LNCAP (cell line): ENCODE measurements around the gene NOL4L.

Experiments
- CTCF ChIP-seq: fragments of 450-650 bp; IDR thresholded peaks from 2 replicates; pipeline ENCODE4 v1.5.1; 2017; ENCODE audit warnings: mild to moderate bottlenecking

The NOL4L gene

GRCh38 chr20:32535953-32536823 lies 48.9 kb downstream of the NOL4L start:
- TF ChIP-seq CTCF: no peak

DNA sequence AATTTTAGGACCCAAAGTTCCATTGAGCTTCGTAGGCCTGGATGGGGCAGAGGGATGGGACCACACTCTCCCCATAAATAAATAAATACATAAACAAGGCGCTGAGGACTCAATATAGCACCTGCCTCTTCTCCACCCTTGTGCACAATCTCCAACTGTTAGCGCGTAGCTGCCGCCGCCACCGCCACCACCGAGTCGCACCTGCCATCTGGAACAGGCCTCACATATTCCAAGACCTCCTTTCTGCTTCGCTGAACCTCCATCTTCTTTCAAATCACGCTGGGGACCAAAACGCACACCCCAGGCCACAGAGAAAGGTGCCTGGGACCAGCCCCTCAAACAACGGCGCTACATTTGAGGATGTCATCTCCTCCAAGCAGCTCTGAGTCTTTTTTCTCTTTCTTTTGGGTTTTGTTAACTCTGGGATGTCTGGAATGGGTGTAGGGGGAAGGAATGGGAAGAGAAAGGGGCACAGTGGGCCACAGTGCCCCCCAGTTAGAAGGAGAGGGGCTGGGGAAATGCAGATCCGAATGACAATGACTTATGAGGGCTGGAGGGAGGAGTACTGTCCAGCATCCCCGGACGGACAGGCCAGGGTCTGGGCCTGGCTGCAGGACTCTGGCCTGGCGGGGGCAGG lies 49.7 kb downstream of the NOL4L start:
- TF ChIP-seq CTCF: no peak

DNA sequence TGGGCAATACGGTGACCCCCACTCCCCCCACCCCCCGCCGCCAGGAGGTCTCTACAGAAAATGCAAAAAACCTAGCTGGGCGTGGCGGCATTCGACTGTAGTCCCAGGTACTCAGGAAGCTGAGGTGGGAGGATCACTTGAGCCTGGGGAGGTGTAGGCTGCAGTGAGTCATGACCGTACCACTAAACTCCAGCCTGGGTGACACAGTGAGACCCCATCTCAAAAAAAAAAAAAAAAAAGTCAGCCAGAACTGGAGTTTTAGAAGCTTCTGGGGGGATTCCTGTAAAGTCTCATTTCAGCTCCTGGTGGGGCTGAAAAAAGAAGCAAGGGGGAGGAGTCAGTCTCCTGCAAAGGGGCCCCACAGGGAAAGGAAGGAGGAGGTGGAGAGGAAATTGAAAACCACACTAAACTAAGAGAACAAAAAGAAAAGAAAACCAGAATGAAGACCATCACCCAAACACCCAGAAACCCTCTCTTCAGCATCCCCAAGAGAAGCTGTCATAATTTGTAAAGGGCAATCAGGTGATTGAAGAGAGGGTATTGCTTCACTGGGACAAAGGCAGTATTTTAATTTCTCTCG lies 50.4 kb downstream of the NOL4L start:
- no peak for TF ChIP-seq CTCF

DNA sequence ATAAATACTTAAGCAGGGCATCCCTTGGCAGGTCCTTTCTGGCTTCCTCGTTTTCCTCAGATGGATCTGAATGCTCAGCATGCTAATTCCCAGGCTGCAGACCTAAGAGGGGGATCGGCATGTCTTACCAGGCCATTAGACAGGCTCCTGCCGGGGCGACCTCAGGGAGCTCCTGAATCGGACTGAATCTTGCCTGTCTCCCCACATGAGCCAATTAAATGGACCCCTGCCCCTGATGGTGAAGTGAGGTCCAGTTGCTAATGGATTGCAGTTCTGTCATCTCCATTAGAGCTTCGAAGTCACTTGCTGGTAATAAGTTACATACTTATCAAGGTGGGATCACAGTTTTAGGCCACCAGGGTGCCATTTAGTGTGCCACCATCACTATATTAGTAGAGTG lies 51.4 kb downstream of the NOL4L start:
- TF ChIP-seq CTCF: no peak

DNA sequence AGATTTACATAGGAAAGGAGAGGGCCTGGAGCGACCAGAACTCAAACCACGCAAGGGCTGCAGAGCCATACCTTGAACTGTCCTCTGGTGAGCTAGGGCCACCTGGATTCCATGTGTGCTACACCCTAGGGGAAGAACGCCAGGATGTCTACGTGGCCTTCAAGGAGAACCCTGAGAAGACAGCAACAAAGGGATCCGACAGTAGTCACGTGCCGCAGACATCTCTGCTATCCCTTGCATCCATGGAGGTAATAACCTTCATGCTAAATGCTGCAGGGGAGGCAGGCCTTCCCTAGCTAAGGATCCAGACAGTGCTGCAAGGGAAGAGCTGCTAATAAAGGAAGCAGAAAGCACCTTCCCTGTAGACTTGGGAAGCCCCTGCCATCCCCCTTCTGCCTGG lies 52.9 kb downstream of the NOL4L start:
- TF ChIP-seq CTCF: no peak

DNA sequence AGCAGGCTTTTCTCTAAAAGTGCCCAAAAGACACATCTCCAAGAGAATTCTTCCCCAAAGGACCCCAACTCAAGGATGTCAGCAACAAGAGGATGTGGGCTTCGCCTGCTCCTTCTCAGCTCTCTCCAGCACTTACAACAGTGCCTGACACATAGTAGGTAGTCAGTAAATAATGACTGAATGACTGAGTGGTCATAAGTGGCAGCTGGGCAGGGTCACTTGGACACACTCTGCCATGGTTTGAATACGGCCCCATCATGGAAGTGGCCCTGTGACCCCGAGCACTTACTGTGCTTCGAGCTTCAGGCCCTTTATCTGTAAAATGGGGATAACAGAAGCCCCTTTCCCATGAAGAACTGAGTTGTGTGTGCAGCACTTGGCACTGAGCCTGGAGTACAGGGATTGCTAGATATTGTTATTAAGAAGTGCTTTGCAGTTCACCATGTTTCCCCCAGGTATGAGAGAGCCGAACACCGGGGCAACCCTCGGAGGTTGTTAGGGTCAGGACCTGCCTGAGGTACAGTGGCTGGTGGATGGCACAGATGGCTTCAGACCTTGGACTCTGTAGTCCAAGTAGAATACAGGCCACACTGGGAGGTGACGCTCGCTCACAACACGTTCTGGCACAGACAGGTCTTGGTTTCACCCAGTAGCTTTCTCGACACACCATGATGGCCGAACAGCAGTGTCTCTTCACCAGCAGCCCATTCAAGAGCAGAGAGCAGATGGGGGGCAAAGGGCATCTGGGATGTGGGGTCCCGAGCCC lies 56.0 kb downstream of the NOL4L start:
- no peak for TF ChIP-seq CTCF

GRCh38 chr20:32528171-32528891 lies 56.8 kb downstream of the NOL4L start:
- no peak for TF ChIP-seq CTCF
